Colonic mucosa (tissue), 4 donors: ENCODE results near the gene TOR1AIP1. TPM values are rescaled to one million over a fixed set of nuclear protein-coding genes. Genes with fewer than 3 reads are reported as not detected.
"Not testable (repeated sequence)": the region's sequence is repeated elsewhere in the genome, so short reads cannot be mapped to it uniquely, and the experiment has no call there.

Experiments
- DNase-seq: peaks from one replicate; pipeline ENCODE4 v3.0.0-alpha.2; 2020
- H3K27ac ChIP-seq: fragments of 200-600 bp; one replicate; pipeline ENCODE4 v1.8.0; 2021
- H3K27me3 ChIP-seq: fragments of 200-600 bp; one replicate; pipeline ENCODE4 v1.8.0; 2021
- H3K36me3 ChIP-seq: fragments of 200-600 bp; one replicate; pipeline ENCODE4 v1.8.0; 2021
- H3K4me1 ChIP-seq: fragments of 200-600 bp; one replicate; pipeline ENCODE4 v1.8.0; 2021; ENCODE audit warnings: mild to moderate bottlenecking
- H3K4me3 ChIP-seq: fragments of 200-600 bp; one replicate; pipeline ENCODE4 v1.8.0; 2021
- H3K9ac ChIP-seq, 2 donors: one replicate each; pipeline ENCODE4 v1.7.0; 2013; ENCODE audit warnings: control low read depth in 2 of 2, low read depth in 2 of 2, low read length in 2 of 2
- H3K9me3 ChIP-seq: fragments of 200-600 bp; one replicate; pipeline ENCODE4 v1.8.0; 2021
- intact Hi-C: fragments of 100-400 bp; cut with DNase I; formaldehyde crosslinking; loops from one replicate; pipeline ENCODE4 v1.14.1; 2022
- total RNA-seq, 2 donors: library from RNA; stranded (reverse); fragmentation: NEBNext Ultra II Directional in 1 of 2; extraction: Animal tissue kit (Norgen Biotek cat#: 25700) in 1 of 2; gene quantifications; one replicate each; pipeline ENCODE4 v1.2.1, GENCODE V29; 2021
- TF ChIP-seq, protein P1 (sequence below): fragments of 200-600 bp; IDR thresholded peaks from one replicate; pipeline ENCODE4 v1.8.0; 2022; ENCODE audit warnings: antibody characterized with exemption, mild to moderate bottlenecking
- donor health status: healthy.
- donor health status: DM: no; HTN: no; CAD: no.
- donor health status: DM: no; HTN: no; CAD: no.

Gene TOR1AIP1, protein sequence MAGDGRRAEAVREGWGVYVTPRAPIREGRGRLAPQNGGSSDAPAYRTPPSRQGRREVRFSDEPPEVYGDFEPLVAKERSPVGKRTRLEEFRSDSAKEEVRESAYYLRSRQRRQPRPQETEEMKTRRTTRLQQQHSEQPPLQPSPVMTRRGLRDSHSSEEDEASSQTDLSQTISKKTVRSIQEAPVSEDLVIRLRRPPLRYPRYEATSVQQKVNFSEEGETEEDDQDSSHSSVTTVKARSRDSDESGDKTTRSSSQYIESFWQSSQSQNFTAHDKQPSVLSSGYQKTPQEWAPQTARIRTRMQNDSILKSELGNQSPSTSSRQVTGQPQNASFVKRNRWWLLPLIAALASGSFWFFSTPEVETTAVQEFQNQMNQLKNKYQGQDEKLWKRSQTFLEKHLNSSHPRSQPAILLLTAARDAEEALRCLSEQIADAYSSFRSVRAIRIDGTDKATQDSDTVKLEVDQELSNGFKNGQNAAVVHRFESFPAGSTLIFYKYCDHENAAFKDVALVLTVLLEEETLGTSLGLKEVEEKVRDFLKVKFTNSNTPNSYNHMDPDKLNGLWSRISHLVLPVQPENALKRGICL
- total RNA-seq, result 10 to 100 TPM; 19.3 to 29.7 TPM

DNA sequence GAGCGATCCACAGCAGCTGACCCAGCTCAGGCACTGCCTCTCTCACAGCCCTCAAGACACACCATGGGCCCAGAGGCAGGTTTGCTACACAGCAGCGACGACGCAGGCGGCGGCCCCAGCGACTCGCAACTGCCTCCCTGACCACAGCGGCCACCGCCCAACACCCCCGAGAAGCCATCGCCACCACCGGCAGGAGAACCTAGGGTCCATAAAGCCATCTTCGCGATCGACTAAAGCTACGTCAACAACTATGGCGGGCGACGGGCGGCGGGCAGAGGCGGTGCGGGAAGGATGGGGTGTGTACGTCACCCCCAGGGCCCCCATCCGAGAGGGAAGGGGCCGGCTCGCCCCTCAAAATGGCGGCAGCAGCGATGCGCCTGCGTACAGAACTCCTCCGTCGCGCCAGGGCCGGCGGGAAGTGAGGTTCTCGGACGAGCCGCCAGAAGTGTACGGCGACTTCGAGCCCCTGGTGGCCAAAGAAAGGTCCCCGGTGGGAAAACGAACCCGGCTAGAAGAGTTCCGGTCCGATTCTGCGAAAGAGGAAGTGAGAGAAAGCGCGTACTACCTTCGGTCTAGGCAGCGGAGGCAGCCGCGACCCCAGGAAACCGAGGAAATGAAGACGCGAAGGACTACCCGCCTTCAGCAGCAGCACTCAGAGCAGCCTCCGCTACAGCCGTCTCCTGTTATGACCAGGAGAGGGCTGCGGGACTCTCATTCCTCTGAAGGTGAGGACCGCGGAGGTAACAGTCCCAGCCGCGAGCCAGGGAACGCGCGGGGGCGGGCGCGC is at the start of gene TOR1AIP1:
TSS of gene TOR1AIP1 (plus strand) at position 33 of the 787 bp plus-strand sequence. CDS start at position 251, 218 bp downstream.
- peak within 1 kb of the TSS; percentile 99 for H3K27ac ChIP-seq
- peak; percentile 96 for DNase-seq
- no peaks in the 10 kb centered on the region for H3K9me3 ChIP-seq
- no peaks in the 10 kb centered on the region for H3K36me3 ChIP-seq
- H3K27me3 ChIP-seq, result no peaks in the 10 kb centered on the region
- peak within 1 kb of the TSS; percentile 82 for H3K4me3 ChIP-seq
- TF ChIP-seq, protein P1, sequence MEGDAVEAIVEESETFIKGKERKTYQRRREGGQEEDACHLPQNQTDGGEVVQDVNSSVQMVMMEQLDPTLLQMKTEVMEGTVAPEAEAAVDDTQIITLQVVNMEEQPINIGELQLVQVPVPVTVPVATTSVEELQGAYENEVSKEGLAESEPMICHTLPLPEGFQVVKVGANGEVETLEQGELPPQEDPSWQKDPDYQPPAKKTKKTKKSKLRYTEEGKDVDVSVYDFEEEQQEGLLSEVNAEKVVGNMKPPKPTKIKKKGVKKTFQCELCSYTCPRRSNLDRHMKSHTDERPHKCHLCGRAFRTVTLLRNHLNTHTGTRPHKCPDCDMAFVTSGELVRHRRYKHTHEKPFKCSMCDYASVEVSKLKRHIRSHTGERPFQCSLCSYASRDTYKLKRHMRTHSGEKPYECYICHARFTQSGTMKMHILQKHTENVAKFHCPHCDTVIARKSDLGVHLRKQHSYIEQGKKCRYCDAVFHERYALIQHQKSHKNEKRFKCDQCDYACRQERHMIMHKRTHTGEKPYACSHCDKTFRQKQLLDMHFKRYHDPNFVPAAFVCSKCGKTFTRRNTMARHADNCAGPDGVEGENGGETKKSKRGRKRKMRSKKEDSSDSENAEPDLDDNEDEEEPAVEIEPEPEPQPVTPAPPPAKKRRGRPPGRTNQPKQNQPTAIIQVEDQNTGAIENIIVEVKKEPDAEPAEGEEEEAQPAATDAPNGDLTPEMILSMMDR, result peak; percentile 47
- intact Hi-C loops, result loop anchor here (10.0 kb wide), 1 partner anchor 72 kb away; the partner anchor contains the start of gene CEP350
- no peaks in the 10 kb centered on the region for H3K4me1 ChIP-seq
- H3K9ac ChIP-seq, result peak within 1 kb of the TSS; percentile 98 to 99

DNA sequence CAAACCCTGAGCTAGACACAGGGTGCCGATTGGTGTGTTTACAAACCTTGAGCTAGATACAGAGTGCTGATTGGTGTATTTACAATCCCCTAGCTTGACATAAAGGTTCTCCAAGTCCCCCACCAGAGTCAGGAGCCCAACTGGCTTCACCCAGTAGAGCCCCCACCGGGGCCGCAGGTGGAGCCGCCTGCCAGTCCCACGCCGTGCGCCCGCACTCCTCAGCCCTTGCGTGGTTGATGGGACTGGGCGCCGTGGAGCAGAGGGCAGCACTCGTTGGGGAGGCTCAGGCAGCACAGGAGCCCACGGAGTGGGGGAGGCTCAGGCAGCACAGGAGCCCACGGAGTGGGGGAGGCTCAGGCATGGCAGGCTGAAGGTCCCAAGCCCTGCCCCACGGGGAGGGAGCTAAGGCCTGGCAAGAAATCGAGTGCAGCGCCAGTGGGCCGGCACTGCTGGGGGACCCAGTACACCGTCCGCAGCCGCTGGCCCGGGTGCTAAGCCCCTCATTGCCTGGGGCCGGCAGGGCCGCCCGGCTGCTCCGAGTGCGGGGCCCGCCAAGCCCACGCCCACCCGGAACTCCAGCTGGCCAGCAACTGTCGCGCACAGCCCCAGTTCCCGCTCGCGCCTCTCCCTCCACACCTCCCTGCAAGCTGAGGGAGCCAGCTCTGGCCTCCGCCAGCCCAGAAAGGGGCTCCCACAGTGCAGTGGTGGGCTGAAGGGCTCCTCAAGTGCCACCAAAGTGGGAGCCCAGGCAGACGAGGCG is 45.2 kb upstream of the TOR1AIP1 start:
- H3K9me3 ChIP-seq, H3K27ac ChIP-seq, DNase-seq, H3K4me1 ChIP-seq, H3K36me3 ChIP-seq, H3K27me3 ChIP-seq, intact Hi-C loops, H3K9ac ChIP-seq, H3K4me3 ChIP-seq: not testable (repeated sequence)

DNA sequence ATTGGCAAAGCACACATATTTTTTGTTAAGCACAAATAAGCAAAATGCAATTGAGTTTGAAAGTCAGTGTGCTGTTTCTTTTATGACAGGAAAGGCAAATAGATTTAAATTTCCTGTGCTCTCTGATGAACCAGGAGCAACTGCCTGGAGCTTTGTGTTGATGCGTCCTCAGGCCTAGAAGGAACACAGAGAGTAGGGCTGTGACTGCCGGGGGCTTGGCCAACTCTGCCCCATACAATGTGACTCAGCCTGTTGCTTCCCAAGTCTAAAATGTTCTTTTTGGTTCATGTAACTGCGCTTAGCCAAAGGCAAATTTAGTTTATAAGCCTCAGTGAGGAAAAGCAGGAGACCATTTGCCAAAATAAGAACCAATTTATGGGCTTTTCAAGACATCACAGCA is 42.0 kb upstream of the TOR1AIP1 start:
- H3K36me3 ChIP-seq, result no peaks in the 10 kb centered on the region
- H3K27me3 ChIP-seq, result no peaks in the 10 kb centered on the region
- H3K4me3 ChIP-seq, result no peak overlapping the region
- no peak for DNase-seq
- no peak overlapping the region for H3K27ac ChIP-seq
- TF ChIP-seq, protein P1, result no peak
- intact Hi-C loops, result no loop called here
- H3K9me3 ChIP-seq, result no peaks in the 10 kb centered on the region
- no peak overlapping the region for H3K9ac ChIP-seq
- H3K4me1 ChIP-seq, result no peaks in the 10 kb centered on the region

DNA sequence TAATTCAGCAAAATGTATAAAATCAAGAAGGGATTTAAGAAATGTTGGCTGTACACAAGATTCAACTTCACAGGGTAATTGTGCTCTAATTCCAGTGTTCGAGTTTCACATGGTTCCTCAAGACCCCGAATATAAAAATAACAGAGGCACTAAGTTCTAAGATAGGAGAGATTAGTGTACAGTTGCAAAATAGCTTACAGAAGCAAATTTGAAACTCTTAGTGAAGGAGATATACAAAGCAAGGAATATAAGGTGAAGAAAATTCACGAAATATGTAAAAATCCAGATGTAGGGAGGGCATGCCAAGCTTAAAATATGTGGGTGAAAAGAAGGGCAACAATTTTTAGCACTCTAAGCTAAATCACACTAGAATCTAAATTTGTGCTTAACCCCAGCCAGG is 33.9 kb upstream of the TOR1AIP1 start:
- Histone ChIP-seq H3K36me3 (no peaks in the 10 kb centered on the region), H3K27me3 (no peaks in the 10 kb centered on the region), H3K27ac (no peak overlapping the region), H3K9me3 (no peaks in the 10 kb centered on the region), H3K4me3 (no peak overlapping the region), H3K9ac (no peak overlapping the region), H3K4me1 (no peaks in the 10 kb centered on the region)
- intact Hi-C loops, result no loop called here
- TF ChIP-seq, protein P1, result no peak
- no peak for DNase-seq

DNA sequence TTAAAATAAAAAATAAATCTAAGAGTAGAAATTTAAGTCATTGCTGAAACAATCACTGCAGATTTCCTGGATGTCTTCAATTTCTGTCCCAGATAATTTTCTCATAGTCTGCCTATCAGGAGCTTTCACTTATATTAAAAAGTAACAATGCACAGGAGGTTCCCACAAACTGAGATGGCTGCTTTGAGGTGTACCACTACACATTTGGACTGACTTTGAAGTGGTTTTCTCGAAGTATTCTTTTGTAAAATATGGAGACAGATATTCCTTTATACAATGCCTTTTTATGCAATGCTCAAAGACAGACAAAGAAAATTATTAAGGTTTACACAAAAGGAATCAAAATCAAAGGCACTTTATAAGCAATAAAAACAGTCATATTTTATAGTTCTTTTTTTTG is 29.0 kb upstream of the TOR1AIP1 start:
- no peaks in the 10 kb centered on the region for H3K36me3 ChIP-seq

DNA sequence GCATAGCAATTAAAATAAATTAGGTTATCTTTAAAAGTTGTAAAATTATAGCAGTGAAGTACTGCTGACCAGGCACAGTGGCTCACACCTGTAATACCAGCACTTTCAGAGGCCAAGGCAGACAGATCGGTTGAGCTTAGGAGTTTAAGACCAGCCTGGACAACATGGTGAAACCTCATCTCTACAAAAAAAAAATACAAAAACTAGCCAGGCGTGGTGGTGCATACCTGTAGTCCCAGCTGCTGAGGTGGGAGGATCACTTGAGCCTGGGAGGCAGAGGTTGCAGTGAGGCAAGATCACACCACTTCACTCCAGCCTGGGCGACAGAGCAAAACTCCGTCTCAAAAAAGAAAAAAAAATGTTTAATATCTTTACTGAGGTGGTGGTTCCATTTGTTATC is 26.3 kb upstream of the TOR1AIP1 start:
- DNase-seq, H3K4me3 ChIP-seq, H3K9ac ChIP-seq, H3K36me3 ChIP-seq, H3K27ac ChIP-seq, H3K4me1 ChIP-seq, H3K9me3 ChIP-seq, H3K27me3 ChIP-seq, intact Hi-C loops: not testable (repeated sequence)

More for the DNA sequence above, 29.0 kb upstream of the TOR1AIP1 start:
- no peak for DNase-seq
- no peaks in the 10 kb centered on the region for H3K4me1 ChIP-seq
- no peaks in the 10 kb centered on the region for H3K27me3 ChIP-seq
- no peak overlapping the region for H3K4me3 ChIP-seq
- TF ChIP-seq, protein P1, result no peak
- no peak overlapping the region for H3K27ac ChIP-seq
- intact Hi-C loops, result no loop called here
- no peak overlapping the region for H3K9ac ChIP-seq
- H3K9me3 ChIP-seq, result no peaks in the 10 kb centered on the region
